Raji (cell line): ENCODE results near the gene EFNB3.

Source experiments
- POLR2A ChIP-seq: IDR thresholded peaks from 2 replicates; pipeline ENCODE4 v1.6.1; 2011; ENCODE audit warnings: low read depth, low read length, control low read depth; ENCODE audit not compliant: insufficient read depth

EFNB3 gene

GRCh38 chr17:7707858-7708750 is 3.1 kb downstream of the EFNB3 start:
- no peak for TF ChIP-seq POLR2A

- no peak for TF ChIP-seq POLR2A
Measured at GRCh38 chr17:7709031-7709430, 4.0 kb downstream of the EFNB3 start.

- no peak for TF ChIP-seq POLR2A
Measured at GRCh38 chr17:7710301-7710700, 5.3 kb downstream of the EFNB3 start.

GRCh38 chr17:7711051-7711755 is 6.2 kb downstream of the EFNB3 start:
- no peak for TF ChIP-seq POLR2A

- no peak for TF ChIP-seq POLR2A
Measured at GRCh38 chr17:7712111-7712771, 7.2 kb downstream of the EFNB3 start.

GRCh38 chr17:7713782-7714181 is 8.8 kb downstream of the EFNB3 start:
- no peak for TF ChIP-seq POLR2A

- TF ChIP-seq POLR2A, result no peak
Measured at GRCh38 chr17:7714721-7715594, 10.0 kb downstream of the EFNB3 start.

- no peak for TF ChIP-seq POLR2A
Measured at GRCh38 chr17:7715936-7716886, 11.2 kb downstream of the EFNB3 start.

- no peak for TF ChIP-seq POLR2A
Measured at GRCh38 chr17:7716901-7717755, 12.1 kb downstream of the EFNB3 start, which contains the start of gene DNAH2. TSS of gene DNAH2 (plus strand) at chr17:7717744. CDS start at chr17:7719735, 1,991 bp downstream.

- TF ChIP-seq POLR2A, result no peak
Measured at GRCh38 chr17:7717756-7718350, 12.9 kb downstream of the EFNB3 start.

- TF ChIP-seq POLR2A, result no peak
Measured at GRCh38 chr17:7719661-7720060, 14.7 kb downstream of the EFNB3 start.

- no peak for TF ChIP-seq POLR2A
Measured at GRCh38 chr17:7720125-7720524, 15.1 kb downstream of the EFNB3 start.
